CD14-positive monocyte (primary cell): ENCODE results near the gene MLH1. TPM values are rescaled to one million over a fixed set of nuclear protein-coding genes. Genes with fewer than 3 reads are reported as not detected.

Experiments used
- DNase-seq, 3 donors: peaks; one replicate each; pipeline ENCODE4 v3.0.0-alpha.2; 2011 to 2022
- H2AFZ ChIP-seq: 2 replicates; pipeline ENCODE4 v1.6.0; 2012; ENCODE audit warnings: mild to moderate bottlenecking, low read depth, low read length, inconsistent platforms; ENCODE audit not compliant: insufficient read depth, poor library complexity, severe bottlenecking
- H3K27ac ChIP-seq, 2 donors: 1 replicate in 1 of 2; 2 replicates in 1 of 2; pipeline ENCODE4 v1.5.1; 2012 to 2013; ENCODE audit warnings: low read length in 2 of 2, control low read depth in 1 of 2, inconsistent platforms in 1 of 2, low read depth in 1 of 2, mild to moderate bottlenecking in 1 of 2
- H3K27me3 ChIP-seq, 2 donors: one replicate each; pipeline versions ENCODE4 v1.6.0 to v1.6.1; 2011 to 2013; ENCODE audit warnings: low read length in 2 of 2; ENCODE audit not compliant: control insufficient read depth in 2 of 2, insufficient read depth in 2 of 2
- H3K36me3 ChIP-seq, 2 donors: replicated peaks in 1 of 2; 1 replicate in 1 of 2; 2 replicates in 1 of 2; pipeline versions ENCODE4 v1.5.1 to v1.6.1; 2012 to 2013; ENCODE audit warnings: low read length in 2 of 2, control low read depth in 1 of 2, inconsistent platforms in 1 of 2, mild to moderate bottlenecking in 1 of 2; ENCODE audit not compliant: insufficient read depth in 2 of 2, control insufficient read depth in 1 of 2
- H3K4me1 ChIP-seq, 2 donors: 1 replicate in 1 of 2; 2 replicates in 1 of 2; pipeline versions ENCODE4 v1.5.1 to v1.6.1; 2012 to 2013; ENCODE audit warnings: low read length in 2 of 2, control low read depth in 1 of 2, inconsistent platforms in 1 of 2, mild to moderate bottlenecking in 1 of 2, moderate library complexity in 1 of 2; ENCODE audit not compliant: insufficient read depth in 2 of 2, control insufficient read depth in 1 of 2
- H3K4me2 ChIP-seq: replicated peaks from 2 replicates; pipeline ENCODE3; 2012; ENCODE audit warnings: low read length, moderate library complexity, mild to moderate bottlenecking; ENCODE audit not compliant: poor library complexity, severe bottlenecking; ENCODE audit errors: extremely low read depth
- H3K4me3 ChIP-seq, 3 experiments: fragments of 200-600 bp in 1 of 3; sonication (generic) in 1 of 3; replicated peaks in 1 of 3; 1 replicate in 2 of 3; 2 replicates in 1 of 3; pipeline ENCODE4 v1.5.1; 2011 to 2013; ENCODE audit warnings: low read length in 3 of 3, mild to moderate bottlenecking in 3 of 3, control low read depth in 2 of 3, low read depth in 2 of 3, inconsistent platforms in 1 of 3, moderate library complexity in 1 of 3
- H3K79me2 ChIP-seq: 2 replicates; pipeline ENCODE4 v1.6.0; 2012; ENCODE audit warnings: mild to moderate bottlenecking, control low read depth, inconsistent platforms, low read length, moderate library complexity; ENCODE audit not compliant: insufficient read depth
- H3K9ac ChIP-seq: 2 replicates; pipeline ENCODE4 v1.6.0; 2017; ENCODE audit warnings: low read length, mild to moderate bottlenecking; ENCODE audit not compliant: insufficient read depth, poor library complexity, severe bottlenecking
- H3K9me3 ChIP-seq, 2 donors: replicated peaks in 1 of 2; 1 replicate in 1 of 2; 2 replicates in 1 of 2; pipeline versions ENCODE4 v1.5.1 to v1.6.1; 2012 to 2013; ENCODE audit warnings: low read length in 2 of 2, control low read depth in 1 of 2; ENCODE audit not compliant: control insufficient read depth in 1 of 2, insufficient read depth in 1 of 2
- H4K20me1 ChIP-seq: 2 replicates; pipeline ENCODE4 v1.6.0; 2012; ENCODE audit warnings: mild to moderate bottlenecking, low read length, control low read depth, moderate library complexity; ENCODE audit not compliant: insufficient read depth
- H3K27ac Mint-ChIP-seq, 7 donors: one replicate each; pipeline ENCODE4 v1.8.0; 2020; ENCODE audit warnings: mild to moderate bottlenecking in 7 of 7, mixed read lengths in 7 of 7, moderate library complexity in 6 of 7, inconsistent platforms in 2 of 7
- H3K27me3 Mint-ChIP-seq, 3 donors: one replicate each; pipeline ENCODE4 v1.8.0; 2021 to 2022; ENCODE audit warnings: low read depth in 3 of 3, mild to moderate bottlenecking in 3 of 3, mixed read lengths in 3 of 3, moderate library complexity in 3 of 3, inconsistent platforms in 1 of 3
- H3K36me3 Mint-ChIP-seq, 2 donors: one replicate each; pipeline ENCODE4 v1.8.0; 2020; ENCODE audit warnings: mixed read lengths in 2 of 2, inconsistent platforms in 1 of 2, mild to moderate bottlenecking in 1 of 2
- H3K4me1 Mint-ChIP-seq: one replicate; pipeline ENCODE4 v1.8.0; 2020; ENCODE audit warnings: mild to moderate bottlenecking, mixed read lengths
- H3K4me3 Mint-ChIP-seq, 2 donors: one replicate each; pipeline ENCODE4 v1.8.0; 2020; ENCODE audit warnings: mild to moderate bottlenecking in 2 of 2, mixed read lengths in 2 of 2, moderate library complexity in 1 of 2
- H3K9me3 Mint-ChIP-seq, 7 donors: one replicate each; pipeline ENCODE4 v1.8.0; 2020 to 2022; ENCODE audit warnings: mixed read lengths in 7 of 7, mild to moderate bottlenecking in 6 of 7, moderate library complexity in 6 of 7, inconsistent platforms in 2 of 7
- WGBS: methylation state at CpG from one replicate; pipeline ENCODE4 v1.1.5; 2013; ENCODE audit warnings: missing lambda C conversion rate; ENCODE audit not compliant: insufficient coverage; 5-methylcytosine and 5-hydroxymethylcytosine counted together
- intact Hi-C, 2 donors: fragments of 100-400 bp; cut with micrococcal nuclease; formaldehyde crosslinking; loops; one replicate each; pipeline versions ENCODE4 v1.15.0 to v1.15.1; 2023
- polyA plus RNA-seq, 3 donors: library from polyadenylated mRNA; depleted of rRNA in 1 of 3; unstranded in 2 of 3; stranded (reverse) in 1 of 3; fragments of 300-500 nt in 2 of 3; fragments of >200 nt in 1 of 3; fragmentation: Illumina TruSeq in 2 of 3; gene quantifications; 1 replicate in 2 of 3; 2 replicates in 1 of 3; pipeline ENCODE4 v1.2.3, GENCODE V29; 2012 to 2021
- TF ChIP-seq, protein P1 (sequence below): fragments of 200-600 bp; IDR thresholded peaks from one replicate; pipeline ENCODE4 v1.8.0; 2022; ENCODE audit warnings: antibody characterized with exemption, mild to moderate bottlenecking

MLH1 gene
- polyA plus RNA-seq, 3 donors, result 13.7 to 19.7 (median 18.5) TPM

DNA sequence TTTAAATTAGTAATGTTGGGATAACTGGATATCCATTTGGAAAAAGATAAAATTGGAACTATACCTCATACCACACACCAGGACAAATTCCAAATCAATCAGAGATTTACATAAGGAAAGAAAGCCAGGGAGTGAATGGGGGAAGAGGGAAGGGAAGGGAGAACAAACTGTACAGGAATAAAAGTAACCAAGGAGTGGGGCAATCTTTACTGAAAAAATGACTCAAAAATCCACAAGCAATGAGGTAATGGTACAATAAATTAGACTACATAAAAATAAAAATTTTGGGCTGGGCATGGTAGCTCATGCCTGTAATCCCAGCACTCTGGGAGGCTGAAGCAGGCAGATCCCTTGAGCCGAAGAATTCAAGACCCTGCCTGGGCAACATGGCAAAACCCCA lies 82.6 kb downstream of the MLH1 start:
- Mint-ChIP-seq H3K27me3 (no peaks in the 10 kb centered on the region), H3K4me3 (no peak overlapping the region), H3K27ac (no peak overlapping the region), H3K9me3 (no peaks in the 10 kb centered on the region), H3K36me3 (peaks cover 66 to 80% of the 10 kb centered on the region in 2 donors), H3K4me1 (peaks cover 2% of the 10 kb centered on the region)
- H3K9ac ChIP-seq, result no peak overlapping the region
- DNase-seq, result no peak
- no peaks in the 10 kb centered on the region for H3K4me1 ChIP-seq
- no peak overlapping the region for H3K27ac ChIP-seq
- no peaks in the 10 kb centered on the region for H3K9me3 ChIP-seq
- TF ChIP-seq, protein P1, sequence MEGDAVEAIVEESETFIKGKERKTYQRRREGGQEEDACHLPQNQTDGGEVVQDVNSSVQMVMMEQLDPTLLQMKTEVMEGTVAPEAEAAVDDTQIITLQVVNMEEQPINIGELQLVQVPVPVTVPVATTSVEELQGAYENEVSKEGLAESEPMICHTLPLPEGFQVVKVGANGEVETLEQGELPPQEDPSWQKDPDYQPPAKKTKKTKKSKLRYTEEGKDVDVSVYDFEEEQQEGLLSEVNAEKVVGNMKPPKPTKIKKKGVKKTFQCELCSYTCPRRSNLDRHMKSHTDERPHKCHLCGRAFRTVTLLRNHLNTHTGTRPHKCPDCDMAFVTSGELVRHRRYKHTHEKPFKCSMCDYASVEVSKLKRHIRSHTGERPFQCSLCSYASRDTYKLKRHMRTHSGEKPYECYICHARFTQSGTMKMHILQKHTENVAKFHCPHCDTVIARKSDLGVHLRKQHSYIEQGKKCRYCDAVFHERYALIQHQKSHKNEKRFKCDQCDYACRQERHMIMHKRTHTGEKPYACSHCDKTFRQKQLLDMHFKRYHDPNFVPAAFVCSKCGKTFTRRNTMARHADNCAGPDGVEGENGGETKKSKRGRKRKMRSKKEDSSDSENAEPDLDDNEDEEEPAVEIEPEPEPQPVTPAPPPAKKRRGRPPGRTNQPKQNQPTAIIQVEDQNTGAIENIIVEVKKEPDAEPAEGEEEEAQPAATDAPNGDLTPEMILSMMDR, result no peak
- peaks cover 70 to 93% of the 10 kb centered on the region in 2 donors for H3K36me3 ChIP-seq
- intact Hi-C loops, result no loop called here
- no peak overlapping the region for H2AFZ ChIP-seq
- H3K27me3 ChIP-seq, result no peaks in the 10 kb centered on the region
- no CpG with 5 or more reads among the region's 1 CpG for WGBS
- H3K4me2 ChIP-seq, result no peak overlapping the region
- H3K4me3 ChIP-seq, result no peak overlapping the region
- H3K79me2 ChIP-seq, result no peaks in the 10 kb centered on the region
- no peaks in the 10 kb centered on the region for H4K20me1 ChIP-seq

DNA sequence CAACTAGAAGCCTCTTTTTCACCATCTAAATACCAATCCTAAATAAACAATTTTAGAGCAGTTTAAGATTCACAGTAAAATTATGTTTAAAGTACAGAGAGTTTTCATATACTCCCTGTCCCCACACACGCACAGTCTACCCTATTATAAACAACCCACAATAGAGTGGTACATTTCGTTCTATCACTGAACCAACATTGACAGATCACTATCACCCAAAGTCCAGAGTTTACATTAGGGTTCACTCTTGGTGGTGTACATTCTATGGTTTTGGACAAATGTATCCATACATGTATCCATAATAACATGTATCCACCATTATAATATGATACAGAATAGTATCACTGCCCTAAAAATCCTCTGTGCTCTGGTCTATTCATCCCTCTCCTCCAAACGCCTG lies 89.0 kb downstream of the MLH1 start:
- Histone ChIP-seq H3K9me3 (no peaks in the 10 kb centered on the region), H3K9ac (no peak overlapping the region), H3K79me2 (no peaks in the 10 kb centered on the region), H3K36me3 (peaks cover 44 to 93% of the 10 kb centered on the region in 2 donors), H3K27me3 (no peaks in the 10 kb centered on the region), H2AFZ (no peak overlapping the region), H3K4me2 (no peak overlapping the region), H3K27ac (no peak overlapping the region), H3K4me1 (no peaks in the 10 kb centered on the region), H3K4me3 (no peak overlapping the region), H4K20me1 (no peaks in the 10 kb centered on the region)
- no CpG with 5 or more reads among the region's 3 CpGs for WGBS
- intact Hi-C loops, result no loop called here
- peaks cover 9% of the 10 kb centered on the region for H3K4me1 Mint-ChIP-seq
- H3K9me3 Mint-ChIP-seq, result no peaks in the 10 kb centered on the region
- no peaks in the 10 kb centered on the region for H3K27me3 Mint-ChIP-seq
- H3K4me3 Mint-ChIP-seq, result no peak overlapping the region
- H3K27ac Mint-ChIP-seq, result no peak overlapping the region
- TF ChIP-seq, protein P1, result no peak
- peaks cover 67 to 70% of the 10 kb centered on the region in 2 donors for H3K36me3 Mint-ChIP-seq
- DNase-seq, result no peak
